ENCODE measurements around the gene CMSS1. TPM values are rescaled to one million over a fixed set of nuclear protein-coding genes. Genes with fewer than 3 reads are reported as not detected.

The CMSS1 gene
- polyA plus RNA-seq, 1 of the 3 experiments (the other 2 are of a cell fraction) = 9.1 TPM

GRCh38 chr3:100225193-100225592, 407.5 kb downstream of the CMSS1 start:
- H3K4me2 ChIP-seq = no peak overlapping the region
- TF ChIP-seq FOXM1 (IDR thresholded peaks at IDR 0.05; ENCODE audit: low read depth) = no peak
- TF ChIP-seq PBX3 (IDR thresholded peaks at IDR 0.05) = no peak
- TF ChIP-seq, protein P1, sequence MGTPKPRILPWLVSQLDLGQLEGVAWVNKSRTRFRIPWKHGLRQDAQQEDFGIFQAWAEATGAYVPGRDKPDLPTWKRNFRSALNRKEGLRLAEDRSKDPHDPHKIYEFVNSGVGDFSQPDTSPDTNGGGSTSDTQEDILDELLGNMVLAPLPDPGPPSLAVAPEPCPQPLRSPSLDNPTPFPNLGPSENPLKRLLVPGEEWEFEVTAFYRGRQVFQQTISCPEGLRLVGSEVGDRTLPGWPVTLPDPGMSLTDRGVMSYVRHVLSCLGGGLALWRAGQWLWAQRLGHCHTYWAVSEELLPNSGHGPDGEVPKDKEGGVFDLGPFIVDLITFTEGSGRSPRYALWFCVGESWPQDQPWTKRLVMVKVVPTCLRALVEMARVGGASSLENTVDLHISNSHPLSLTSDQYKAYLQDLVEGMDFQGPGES (IDR thresholded peaks at IDR 0.05; ENCODE audit: low read depth, low read length) = no peak
- no peak for TF ChIP-seq YY1 (IDR thresholded peaks at IDR 0.05; ENCODE audit: low read depth)
- TF ChIP-seq, protein P2, sequence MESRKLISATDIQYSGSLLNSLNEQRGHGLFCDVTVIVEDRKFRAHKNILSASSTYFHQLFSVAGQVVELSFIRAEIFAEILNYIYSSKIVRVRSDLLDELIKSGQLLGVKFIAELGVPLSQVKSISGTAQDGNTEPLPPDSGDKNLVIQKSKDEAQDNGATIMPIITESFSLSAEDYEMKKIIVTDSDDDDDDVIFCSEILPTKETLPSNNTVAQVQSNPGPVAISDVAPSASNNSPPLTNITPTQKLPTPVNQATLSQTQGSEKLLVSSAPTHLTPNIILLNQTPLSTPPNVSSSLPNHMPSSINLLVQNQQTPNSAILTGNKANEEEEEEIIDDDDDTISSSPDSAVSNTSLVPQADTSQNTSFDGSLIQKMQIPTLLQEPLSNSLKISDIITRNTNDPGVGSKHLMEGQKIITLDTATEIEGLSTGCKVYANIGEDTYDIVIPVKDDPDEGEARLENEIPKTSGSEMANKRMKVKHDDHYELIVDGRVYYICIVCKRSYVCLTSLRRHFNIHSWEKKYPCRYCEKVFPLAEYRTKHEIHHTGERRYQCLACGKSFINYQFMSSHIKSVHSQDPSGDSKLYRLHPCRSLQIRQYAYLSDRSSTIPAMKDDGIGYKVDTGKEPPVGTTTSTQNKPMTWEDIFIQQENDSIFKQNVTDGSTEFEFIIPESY (IDR thresholded peaks at IDR 0.05; ENCODE audit: borderline replicate concordance, low read depth) = no peak
- no peak for TF ChIP-seq MEF2A (IDR thresholded peaks at IDR 0.05; ENCODE audit: borderline replicate concordance, low read depth)
- TF ChIP-seq FOXJ3 (CRISPR knock-in tag; IDR thresholded peaks at IDR 0.05) = no peak
- no peak for TF ChIP-seq JUND (IDR thresholded peaks at IDR 0.05)
- TF ChIP-seq GABPA (IDR thresholded peaks at IDR 0.05; ENCODE audit: low read depth) = no peak
- no peak for TF ChIP-seq EP300 (IDR thresholded peaks at IDR 0.05; ENCODE audit: borderline replicate concordance in 1 of 2, low read depth in 1 of 2, low read length in 1 of 2)
- no peak for TF ChIP-seq TAF1 (IDR thresholded peaks at IDR 0.05; ENCODE audit: borderline replicate concordance, low read depth, low read length)
- TF ChIP-seq, protein P3, sequence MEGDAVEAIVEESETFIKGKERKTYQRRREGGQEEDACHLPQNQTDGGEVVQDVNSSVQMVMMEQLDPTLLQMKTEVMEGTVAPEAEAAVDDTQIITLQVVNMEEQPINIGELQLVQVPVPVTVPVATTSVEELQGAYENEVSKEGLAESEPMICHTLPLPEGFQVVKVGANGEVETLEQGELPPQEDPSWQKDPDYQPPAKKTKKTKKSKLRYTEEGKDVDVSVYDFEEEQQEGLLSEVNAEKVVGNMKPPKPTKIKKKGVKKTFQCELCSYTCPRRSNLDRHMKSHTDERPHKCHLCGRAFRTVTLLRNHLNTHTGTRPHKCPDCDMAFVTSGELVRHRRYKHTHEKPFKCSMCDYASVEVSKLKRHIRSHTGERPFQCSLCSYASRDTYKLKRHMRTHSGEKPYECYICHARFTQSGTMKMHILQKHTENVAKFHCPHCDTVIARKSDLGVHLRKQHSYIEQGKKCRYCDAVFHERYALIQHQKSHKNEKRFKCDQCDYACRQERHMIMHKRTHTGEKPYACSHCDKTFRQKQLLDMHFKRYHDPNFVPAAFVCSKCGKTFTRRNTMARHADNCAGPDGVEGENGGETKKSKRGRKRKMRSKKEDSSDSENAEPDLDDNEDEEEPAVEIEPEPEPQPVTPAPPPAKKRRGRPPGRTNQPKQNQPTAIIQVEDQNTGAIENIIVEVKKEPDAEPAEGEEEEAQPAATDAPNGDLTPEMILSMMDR (IDR thresholded peaks at IDR 0.05) = no peak
- no peak for TF ChIP-seq TEAD4 (IDR thresholded peaks at IDR 0.05; ENCODE audit: borderline replicate concordance, insufficient read depth)
- TF ChIP-seq, protein P4, sequence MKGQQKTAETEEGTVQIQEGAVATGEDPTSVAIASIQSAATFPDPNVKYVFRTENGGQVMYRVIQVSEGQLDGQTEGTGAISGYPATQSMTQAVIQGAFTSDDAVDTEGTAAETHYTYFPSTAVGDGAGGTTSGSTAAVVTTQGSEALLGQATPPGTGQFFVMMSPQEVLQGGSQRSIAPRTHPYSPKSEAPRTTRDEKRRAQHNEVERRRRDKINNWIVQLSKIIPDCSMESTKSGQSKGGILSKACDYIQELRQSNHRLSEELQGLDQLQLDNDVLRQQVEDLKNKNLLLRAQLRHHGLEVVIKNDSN (IDR thresholded peaks at IDR 0.05; ENCODE audit: borderline replicate concordance, low read depth) = no peak
- no peak for TF ChIP-seq RAD21 (IDR thresholded peaks at IDR 0.05; ENCODE audit: low read length)
- TF ChIP-seq ELF1 (IDR thresholded peaks at IDR 0.05) = no peak
- TF ChIP-seq GATA2 (CRISPR knock-in tag; IDR thresholded peaks at IDR 0.05) = no peak
- TF ChIP-seq RFX5 (IDR thresholded peaks at IDR 0.05; ENCODE audit: low read length) = no peak
- no peaks in the 10 kb centered on the region for H3K36me3 ChIP-seq (replicated peaks in 1 of 2; ENCODE audit: control insufficient read depth in 1 of 2, insufficient read depth in 2 of 2, low read length in 1 of 2)
- H3K4me1 ChIP-seq (ENCODE audit: control insufficient read depth in 1 of 2, insufficient read depth in 2 of 2, low read depth in 1 of 2, low read length in 1 of 2) = peaks cover 0 to 8% of the 10 kb centered on the region in 2 experiments; a peak in 1 of 4 replicates
- no peak overlapping the region for H2AFZ ChIP-seq (ENCODE audit: low read depth)
- no peak overlapping the region for H3K4me3 ChIP-seq (ENCODE audit: low read depth in 2 of 2, low read length in 1 of 2)
- WGBS (ENCODE audit: low lambda C conversion rate) = 94% methylated on average over 17 of the region's 26 CpGs
- no peaks in the 10 kb centered on the region for H3K27me3 ChIP-seq (ENCODE audit: insufficient read depth)
- H3K27ac ChIP-seq (ENCODE audit: low read depth in 2 of 2, low read length in 1 of 2) = no peak overlapping the region
- H3F3A ChIP-seq (replicated peaks; ENCODE audit: insufficient read depth) = peaks cover 8% of the 10 kb centered on the region
- H4K20me1 ChIP-seq (ENCODE audit: insufficient read depth) = no peaks in the 10 kb centered on the region
- no peaks in the 10 kb centered on the region for H3K79me2 ChIP-seq (ENCODE audit: insufficient read depth)
- POLR2A ChIA-PET = no interaction called here
- no peaks in the 10 kb centered on the region for H3K9me3 ChIP-seq
- no peak for DNase-seq
- no peak overlapping the region for H3K9ac ChIP-seq
- CTCF ChIA-PET = interaction anchor here (0.6 kb wide), 1 partner anchor 241 kb away, joined by 3 read pairs; no protein-coding TSS in a partner anchor
- no peaks in the 10 kb centered on the region for H3K9me2 ChIP-seq

Measured in SK-N-SH (cell line).